ENCODE data around the gene PDPK1.
A peak's percentile ranks its signal among the peaks of the same experiment; 100 is the strongest.
"Not testable (repeated sequence)": the region's sequence is repeated elsewhere in the genome, so short reads cannot be mapped to it uniquely, and the experiment has no call there.

Gene PDPK1

GRCh38 chr16:2526135-2526534 is 11.7 kb upstream of the PDPK1 start:
- no peak for DNase-seq

- no peak for DNase-seq
Observed at GRCh38 chr16:2527071-2527783, 10.6 kb upstream of the PDPK1 start.

DNA sequence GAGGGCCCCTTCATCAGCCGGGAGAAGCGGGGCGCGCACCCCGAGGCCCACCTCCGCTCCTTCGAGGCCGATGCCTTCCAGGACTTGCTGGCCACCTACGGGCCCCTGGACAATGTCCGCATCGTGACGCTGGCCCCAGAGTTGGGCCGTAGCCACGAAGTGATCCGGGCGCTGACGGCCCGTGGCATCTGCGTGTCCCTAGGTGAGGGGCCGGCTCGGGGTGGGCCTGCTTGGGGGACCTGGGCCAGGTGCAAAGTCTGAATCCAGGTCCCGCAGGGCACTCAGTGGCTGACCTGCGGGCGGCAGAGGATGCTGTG is 10.1 kb upstream of the PDPK1 start:
- no peak for DNase-seq

- DNase-seq = no peak
Observed at GRCh38 chr16:2528161-2529060, 9.4 kb upstream of the PDPK1 start.

- no peak for DNase-seq
Observed at GRCh38 chr16:2529061-2529931, 8.5 kb upstream of the PDPK1 start.

GRCh38 chr16:2529961-2530628 is 7.7 kb upstream of the PDPK1 start:
- no peak for DNase-seq

- DNase-seq = no peak
Observed at GRCh38 chr16:2530629-2531318, 7.0 kb upstream of the PDPK1 start.

DNA sequence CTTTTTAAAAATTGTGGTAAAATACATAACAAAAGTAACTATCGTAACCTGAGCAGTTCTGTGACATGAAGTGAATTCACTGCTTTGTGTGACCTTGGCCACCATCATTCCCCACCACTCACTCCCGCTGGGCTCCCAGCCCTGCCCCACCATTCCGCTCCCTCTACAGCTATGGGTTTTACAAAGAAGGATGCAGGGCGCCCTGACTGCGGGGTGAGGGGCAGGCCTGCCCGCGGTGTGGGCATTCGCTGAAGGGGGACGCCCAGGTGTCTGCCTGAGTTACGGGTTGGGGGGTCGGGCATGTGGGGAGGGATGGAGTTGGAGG is 6.5 kb upstream of the PDPK1 start, which contains the start of gene CEMP1:
TSS of gene CEMP1 (minus strand) at position 38 of the 325 bp plus-strand sequence. CDS start 335 bp downstream, outside the sequence.
- DNase-seq = no peak

- DNase-seq = peak; percentile 99
Observed at GRCh38 chr16:2531696-2532493, 5.9 kb upstream of the PDPK1 start.

DNA sequence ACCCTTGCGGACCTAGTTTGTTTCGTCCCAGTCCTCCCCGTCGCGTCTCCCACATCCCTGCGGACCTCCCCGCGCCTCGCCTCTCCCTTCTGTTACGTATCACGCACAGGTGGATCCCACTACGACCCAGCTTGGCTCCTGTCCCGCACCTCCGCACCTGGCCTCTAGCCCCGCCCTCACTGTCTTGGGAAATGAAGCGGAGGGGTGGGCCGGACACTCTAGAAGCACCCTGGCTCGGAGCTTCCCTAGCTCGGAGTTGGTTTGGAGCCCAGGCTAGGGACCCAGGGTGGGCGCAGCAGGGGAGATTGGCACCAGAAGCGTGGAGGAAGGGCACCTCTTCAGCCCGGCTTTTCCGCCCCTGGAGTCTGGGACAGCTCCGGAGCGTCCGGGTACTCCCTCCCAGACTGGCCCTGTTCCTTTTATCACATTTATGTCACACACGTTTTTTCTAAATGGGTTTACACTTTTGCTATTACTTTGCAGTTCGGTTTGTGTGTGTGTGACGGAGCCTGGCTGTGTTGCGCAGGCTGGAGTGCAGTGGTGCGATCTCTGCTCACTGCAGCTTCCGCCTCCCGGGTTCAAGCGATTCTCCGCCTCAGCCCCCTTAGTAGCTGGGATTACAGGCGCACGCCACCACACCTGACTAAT is 5.2 kb upstream of the PDPK1 start:
- DNase-seq = peak; percentile 86

DNA sequence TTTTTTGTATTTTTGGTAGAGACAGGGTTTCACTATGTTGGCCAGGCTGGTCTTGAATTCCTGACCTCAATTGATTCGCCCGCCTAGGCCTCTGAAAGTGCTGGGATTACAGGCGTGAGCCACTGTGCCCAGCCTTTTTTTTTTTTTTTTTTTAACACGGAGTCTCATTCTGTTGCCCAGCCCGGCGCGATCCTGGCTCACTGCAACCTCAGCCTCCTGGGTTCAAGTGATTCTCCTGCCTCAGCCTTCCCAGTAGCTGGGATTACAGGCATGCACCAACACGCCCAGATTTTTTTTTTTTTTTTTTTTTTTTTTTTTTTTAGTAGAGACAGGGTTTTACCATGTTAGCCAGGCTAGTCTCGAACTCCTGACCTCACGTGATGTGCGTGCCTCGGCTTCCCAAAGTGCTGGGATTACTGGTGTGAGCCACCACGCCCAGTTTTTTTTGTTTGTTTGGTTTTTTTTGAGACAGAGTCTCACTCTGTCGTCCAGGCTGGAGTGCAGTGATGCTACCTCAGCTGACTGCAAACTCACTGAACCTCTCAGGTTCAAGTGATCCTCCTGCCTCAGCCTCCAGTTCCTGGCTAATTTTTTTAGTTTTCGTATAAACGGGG is 4.6 kb upstream of the PDPK1 start:
- DNase-seq = not testable (repeated sequence)

GRCh38 chr16:2533912-2534311 is 3.9 kb upstream of the PDPK1 start:
- DNase-seq = no peak

- not testable (repeated sequence) for DNase-seq
Observed at GRCh38 chr16:2534335-2534734, 3.5 kb upstream of the PDPK1 start.

GRCh38 chr16:2535625-2536013 is 2.2 kb upstream of the PDPK1 start:
- no peak for DNase-seq

DNA sequence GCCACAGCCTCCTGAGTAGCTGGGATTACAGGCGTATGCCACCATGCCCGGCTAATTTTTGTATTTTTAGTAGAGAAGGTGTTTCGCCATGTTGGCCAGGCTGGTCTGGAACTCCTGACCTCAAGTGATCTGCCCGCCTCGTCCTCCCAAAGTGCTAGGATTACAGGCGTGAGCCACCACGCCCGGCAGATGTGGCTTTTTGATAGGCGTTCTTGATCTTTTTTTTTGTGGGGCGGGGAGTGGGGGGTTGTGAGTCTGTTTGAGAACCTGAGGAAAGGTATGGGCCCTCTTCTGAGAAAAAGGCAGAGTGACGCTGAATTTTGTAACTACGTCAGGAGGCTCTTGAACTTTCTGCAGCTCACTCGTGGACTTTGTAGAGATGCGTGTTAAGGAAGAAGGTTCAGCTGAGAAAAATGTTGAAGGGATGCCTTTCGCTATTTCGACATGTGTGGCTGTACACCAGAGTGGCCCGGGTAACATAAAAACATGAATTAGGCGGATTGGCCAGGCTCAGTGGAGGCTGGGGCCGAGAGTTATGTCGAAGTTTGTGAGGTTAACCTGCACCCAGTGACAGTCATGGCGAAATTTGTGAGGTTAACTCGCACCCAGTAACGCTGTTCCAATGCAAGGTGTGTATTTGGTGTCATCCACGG is 1.5 kb downstream of the PDPK1 start:
- not testable (repeated sequence) for DNase-seq

GRCh38 chr16:2539845-2540458 is 2.1 kb downstream of the PDPK1 start:
- peak; percentile 58 for DNase-seq

DNA sequence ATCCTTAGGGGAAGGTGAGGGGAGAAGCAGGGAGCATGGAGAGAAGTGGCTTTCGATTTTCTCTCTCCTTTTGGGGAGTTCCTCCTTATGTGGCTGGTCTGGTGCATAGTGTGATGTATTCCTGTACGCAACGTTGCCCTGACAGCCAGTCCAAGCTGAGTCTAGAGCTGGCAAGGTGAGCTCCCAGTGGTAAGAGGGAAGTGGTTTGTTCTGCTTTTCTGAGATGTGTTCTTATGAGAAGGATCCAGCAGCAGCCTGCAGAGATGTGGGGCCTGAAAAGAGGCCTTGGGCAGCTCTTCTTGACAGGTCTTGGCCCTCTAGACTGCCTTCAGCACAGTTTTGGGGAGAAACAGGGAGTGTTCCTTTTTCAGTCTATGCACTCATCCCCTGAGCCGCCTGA is 3.1 kb downstream of the PDPK1 start:
- DNase-seq = not testable (repeated sequence)

GRCh38 chr16:2541409-2541808 is 3.6 kb downstream of the PDPK1 start:
- DNase-seq = not testable (repeated sequence)

- DNase-seq = not testable (repeated sequence)
Observed at GRCh38 chr16:2543771-2544170, 6.0 kb downstream of the PDPK1 start.

Measured in activated CD4-positive, alpha-beta T cell treated with anti-CD3 and anti-CD28 coated beads, Interleukin-10, Interleukin-2, amounts not matched to agents 100 ng/mL and 50 ng/mL, durations not matched to agents 16 hours and 8 hours (primary cell).